Measurements from ENCODE around the gene SLC9A5.

GRCh38 chr16:67200491-67200890 lies 48.3 kb upstream of the SLC9A5 start:
- TF ChIP-seq CTCF (IDR thresholded peaks at IDR 0.05; ENCODE audit: low read depth, low read length) (no peak), EZH2phosphoT487 (IDR thresholded peaks at IDR 0.05; ENCODE audit: low read depth) (no peak)
